Measurements from ENCODE around the gene A4GALT.
"Not testable (repeated sequence)": the region's sequence is repeated elsewhere in the genome, so short reads cannot be mapped to it uniquely, and the experiment has no call there.

The A4GALT gene

DNA sequence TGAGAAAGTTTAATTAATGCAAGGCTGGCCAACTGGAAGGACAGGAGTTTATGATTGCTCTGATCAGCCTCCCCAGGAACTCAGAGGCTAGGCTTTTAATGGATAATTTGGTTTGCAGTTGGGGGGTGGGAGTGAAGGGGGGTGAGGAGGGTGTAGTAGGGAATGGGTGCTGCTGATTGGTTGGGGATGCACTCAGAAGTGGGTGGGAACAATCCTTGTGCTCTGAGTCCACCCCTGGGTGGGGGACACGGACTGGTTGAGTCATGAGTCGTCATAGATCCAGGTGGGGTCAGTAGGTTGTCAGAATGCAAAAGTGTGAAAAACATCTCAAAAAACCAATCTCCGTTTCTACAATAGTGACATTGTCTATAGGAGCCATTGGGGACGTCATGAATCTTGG is 50.6 kb downstream of the A4GALT start:
- Mint-ChIP-seq H3K4me3 (no peak overlapping the region), H3K4me1 (ENCODE audit: low read depth) (peaks cover 17% of the 10 kb centered on the region), H3K36me3 (ENCODE audit: low read depth) (no peaks in the 10 kb centered on the region), H3K9me3 (no peaks in the 10 kb centered on the region), H3K27ac (no peak overlapping the region), H3K27me3 (ENCODE audit: low read depth) (peaks cover 10% of the 10 kb centered on the region)

DNA sequence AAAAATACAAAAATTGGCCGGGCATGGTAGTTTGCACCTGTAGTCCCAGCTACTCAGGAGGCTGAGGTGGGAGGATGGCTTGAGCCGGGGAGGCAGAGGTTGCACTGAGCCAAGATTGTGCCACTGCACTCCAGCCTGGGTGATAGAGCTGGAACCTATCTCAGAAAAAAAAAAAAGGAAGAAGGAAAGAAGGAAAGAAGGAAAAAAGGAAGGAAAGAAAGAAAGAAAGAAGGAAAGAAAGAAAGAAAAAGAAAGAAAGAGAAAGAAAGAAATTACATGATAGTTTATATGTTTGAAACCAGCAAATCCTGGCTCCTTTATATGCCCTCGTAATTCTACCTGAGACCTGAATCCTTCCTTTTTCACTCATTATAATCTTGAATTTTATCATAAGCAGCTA is 54.3 kb downstream of the A4GALT start:
- H3K9me3 Mint-ChIP-seq; H3K27ac Mint-ChIP-seq; H3K4me3 Mint-ChIP-seq; H3K36me3 Mint-ChIP-seq (ENCODE audit: low read depth): not testable (repeated sequence)
- Mint-ChIP-seq H3K4me1 (ENCODE audit: low read depth) (peaks cover 16% of the 10 kb centered on the region), H3K27me3 (ENCODE audit: low read depth) (peaks cover 14% of the 10 kb centered on the region)

DNA sequence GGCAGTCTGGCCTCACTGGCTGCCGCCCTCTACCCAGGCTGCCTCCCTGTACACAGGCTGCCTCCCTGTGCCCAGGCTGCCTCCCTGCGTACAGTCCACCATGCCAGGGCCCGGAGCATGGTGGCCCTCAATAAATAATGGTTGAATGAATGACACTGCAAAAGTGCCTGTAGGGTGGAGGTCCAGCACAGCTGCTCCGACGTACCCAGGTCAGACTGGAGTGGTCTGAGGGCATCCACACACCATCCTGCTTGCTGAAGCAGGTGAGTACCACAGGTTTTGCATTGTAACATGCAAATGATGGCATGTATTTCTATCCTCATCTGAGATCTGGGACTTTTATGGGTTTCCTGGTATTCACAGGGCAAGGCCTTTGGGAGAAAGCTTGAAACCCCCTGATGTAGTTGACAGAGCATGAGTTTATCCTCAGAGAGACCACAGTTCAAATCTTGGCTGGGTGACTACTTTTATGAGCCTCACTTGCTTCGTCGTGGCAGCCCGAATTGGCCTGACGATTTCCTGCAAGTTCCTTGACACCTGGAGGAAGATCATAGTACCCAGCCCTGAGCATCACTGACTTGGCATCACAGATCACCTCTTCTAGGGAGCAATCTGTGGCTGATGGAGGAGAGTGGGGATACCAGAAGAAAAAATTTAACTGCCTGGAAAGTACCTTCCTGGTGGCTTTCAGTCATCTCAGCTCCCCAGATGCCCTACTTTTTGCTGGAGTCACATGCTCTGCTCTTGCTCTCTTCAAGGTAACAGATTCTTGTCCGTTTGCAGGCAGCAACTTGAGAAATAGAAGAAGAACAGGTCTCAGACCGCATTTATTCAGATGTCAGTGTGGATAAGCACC is 55.5 kb downstream of the A4GALT start:
- peaks cover 9% of the 10 kb centered on the region for H3K4me1 Mint-ChIP-seq (ENCODE audit: low read depth)
- no peak overlapping the region for H3K27ac Mint-ChIP-seq
- peaks cover 14% of the 10 kb centered on the region for H3K27me3 Mint-ChIP-seq (ENCODE audit: low read depth)
- no peak overlapping the region for H3K4me3 Mint-ChIP-seq
- no peaks in the 10 kb centered on the region for H3K9me3 Mint-ChIP-seq
- no peaks in the 10 kb centered on the region for H3K36me3 Mint-ChIP-seq (ENCODE audit: low read depth)

DNA sequence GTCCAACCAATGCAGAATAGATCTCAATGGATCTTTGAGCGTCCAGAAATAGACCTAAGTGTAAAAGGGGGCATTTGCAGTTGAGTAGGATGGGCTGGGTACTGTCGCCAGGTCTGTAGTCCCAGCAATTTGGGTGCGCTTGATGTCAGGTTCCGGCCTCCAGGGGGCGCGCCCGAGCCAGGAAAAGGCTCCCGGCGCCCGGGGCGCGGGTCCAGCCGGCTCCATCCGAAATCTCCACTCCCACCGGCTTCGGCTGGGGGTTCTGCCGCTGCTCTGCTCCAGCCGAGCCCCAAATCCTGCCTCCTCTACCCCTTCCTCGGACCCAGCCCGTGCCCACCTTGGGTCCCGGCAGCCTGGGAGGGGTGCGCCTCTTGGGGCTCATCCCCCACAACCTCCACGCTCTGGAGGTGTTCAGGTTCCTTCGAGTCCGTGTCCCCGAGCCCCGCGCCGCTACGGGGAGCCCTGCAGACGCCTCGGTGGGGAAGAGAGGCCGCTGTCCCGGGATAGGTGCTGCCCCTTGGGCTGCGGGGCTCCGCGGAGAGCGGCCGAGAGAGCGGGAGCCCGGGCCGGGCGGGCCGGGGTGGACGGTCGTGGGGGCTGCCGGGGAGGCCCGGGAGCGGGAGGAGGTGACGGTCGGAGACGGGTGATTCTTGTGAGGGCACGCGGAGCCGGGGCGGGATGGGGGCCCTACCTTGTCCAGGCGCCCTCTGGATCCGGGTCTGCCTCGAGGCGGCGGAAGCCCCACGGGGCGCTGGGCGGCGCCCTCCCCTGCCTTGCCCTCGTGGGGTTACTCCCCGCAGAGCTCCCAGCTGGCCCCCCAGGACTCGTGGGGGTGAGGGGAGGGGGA is 58.5 kb downstream of the A4GALT start:
- peaks cover 14% of the 10 kb centered on the region for H3K27me3 Mint-ChIP-seq (ENCODE audit: low read depth)
- H3K4me1 Mint-ChIP-seq (ENCODE audit: low read depth): peaks cover 7% of the 10 kb centered on the region
- H3K27ac Mint-ChIP-seq: no peak overlapping the region
- H3K9me3 Mint-ChIP-seq: no peaks in the 10 kb centered on the region
- H3K4me3 Mint-ChIP-seq: peak overlapping the region; percentile 42
- H3K36me3 Mint-ChIP-seq (ENCODE audit: low read depth): no peaks in the 10 kb centered on the region

DNA sequence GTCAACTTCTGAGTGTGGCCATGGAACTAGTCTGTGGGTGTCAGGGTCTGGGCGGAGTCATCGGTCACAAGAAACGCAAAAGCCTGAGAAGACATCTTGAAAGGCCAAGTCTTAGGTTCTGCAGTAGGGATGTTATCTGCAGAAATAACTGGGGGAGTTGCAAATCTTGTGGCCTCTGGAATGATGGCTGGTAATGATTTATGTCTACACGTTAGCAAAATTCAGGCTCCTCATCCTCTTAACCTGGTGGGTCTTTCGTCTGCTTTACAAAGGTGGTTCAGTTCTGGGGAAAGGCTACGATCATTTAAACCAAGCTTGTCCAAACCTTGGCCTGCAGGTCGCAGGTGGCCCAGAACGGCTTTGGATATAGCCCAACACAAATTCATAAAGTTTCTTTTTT is 64.1 kb downstream of the A4GALT start:
- no peak overlapping the region for H3K27ac Mint-ChIP-seq
- no peaks in the 10 kb centered on the region for H3K36me3 Mint-ChIP-seq (ENCODE audit: low read depth)
- H3K4me1 Mint-ChIP-seq (ENCODE audit: low read depth): no peaks in the 10 kb centered on the region
- H3K4me3 Mint-ChIP-seq: no peak overlapping the region
- no peaks in the 10 kb centered on the region for H3K27me3 Mint-ChIP-seq (ENCODE audit: low read depth)
- no peaks in the 10 kb centered on the region for H3K9me3 Mint-ChIP-seq

DNA sequence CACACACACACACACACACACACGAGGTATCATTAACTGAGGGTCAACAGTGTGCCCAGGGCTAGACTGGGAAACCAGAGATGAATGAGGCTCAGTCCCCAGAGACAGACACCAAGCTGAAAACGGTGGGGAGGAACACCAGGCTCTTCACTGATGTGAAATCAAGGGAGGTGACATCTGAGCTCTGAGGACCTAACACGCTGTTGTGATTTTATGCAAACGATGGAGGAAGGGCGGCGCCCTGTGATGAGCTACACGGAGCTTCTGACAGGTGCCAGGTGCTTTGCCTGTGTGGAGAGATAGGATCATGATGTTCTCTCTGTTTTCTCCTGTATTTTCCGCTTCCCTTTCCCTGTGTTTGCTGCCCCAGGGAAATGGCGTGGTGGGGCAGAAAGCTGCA is 65.0 kb downstream of the A4GALT start:
- Mint-ChIP-seq H3K9me3 (no peaks in the 10 kb centered on the region), H3K27ac (no peak overlapping the region), H3K4me1 (ENCODE audit: low read depth) (no peaks in the 10 kb centered on the region), H3K27me3 (ENCODE audit: low read depth) (no peaks in the 10 kb centered on the region), H3K36me3 (ENCODE audit: low read depth) (no peaks in the 10 kb centered on the region), H3K4me3 (no peak overlapping the region)

DNA sequence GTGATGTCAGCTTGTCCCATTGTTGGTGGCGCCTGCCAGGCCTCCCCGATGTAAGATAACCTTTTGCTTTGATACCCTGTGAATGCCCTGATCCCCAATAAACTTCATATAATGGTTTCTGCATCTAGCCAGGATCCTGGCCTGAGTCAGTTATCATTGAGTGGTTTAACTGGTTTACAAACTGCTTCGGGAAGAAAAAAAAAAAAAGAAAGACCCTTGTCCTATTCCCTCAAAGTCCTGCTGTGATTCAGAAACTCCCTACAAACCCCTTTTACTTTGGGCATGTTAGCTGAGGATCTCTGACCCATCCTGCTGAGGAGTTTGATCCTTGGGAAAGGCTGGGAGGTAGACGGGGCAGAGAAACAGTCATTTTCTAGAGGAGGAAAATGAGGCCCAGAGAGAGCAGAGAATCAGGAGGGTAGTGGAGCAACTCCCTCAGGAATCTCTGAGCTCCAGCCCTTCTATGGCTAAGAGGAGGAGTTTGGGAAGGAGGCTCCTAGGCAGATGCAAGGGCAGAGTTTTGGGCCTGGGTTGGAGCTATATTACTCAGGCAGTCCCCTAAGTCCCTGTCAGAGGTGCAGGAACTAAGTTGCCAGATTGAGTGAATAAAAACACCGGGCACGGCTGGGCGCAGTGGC is 66.1 kb downstream of the A4GALT start:
- Mint-ChIP-seq H3K9me3 (no peaks in the 10 kb centered on the region), H3K4me3 (no peak overlapping the region), H3K27me3 (ENCODE audit: low read depth) (no peaks in the 10 kb centered on the region), H3K36me3 (ENCODE audit: low read depth) (no peaks in the 10 kb centered on the region), H3K27ac (no peak overlapping the region), H3K4me1 (ENCODE audit: low read depth) (no peaks in the 10 kb centered on the region)

DNA sequence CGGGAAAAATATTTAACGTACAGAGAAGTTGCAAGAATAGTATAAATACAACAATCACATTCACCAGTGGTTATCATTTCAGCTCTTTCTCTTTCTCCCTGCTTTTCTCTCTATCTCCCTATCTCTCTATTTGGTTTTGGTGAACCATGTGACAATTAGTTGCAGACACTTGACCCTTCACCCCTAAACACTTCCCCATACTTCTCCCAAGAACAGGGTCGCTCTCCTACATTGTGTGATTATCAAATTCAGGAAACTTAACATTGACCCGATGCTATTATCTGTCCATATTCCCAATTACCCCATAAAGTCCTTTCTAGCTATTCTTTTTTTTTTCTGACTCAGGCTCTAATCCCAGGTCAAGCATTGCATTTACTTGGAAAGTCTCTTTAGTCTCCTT is 66.7 kb downstream of the A4GALT start:
- Mint-ChIP-seq H3K9me3 (no peaks in the 10 kb centered on the region), H3K4me3 (no peak overlapping the region), H3K27me3 (ENCODE audit: low read depth) (no peaks in the 10 kb centered on the region), H3K36me3 (ENCODE audit: low read depth) (no peaks in the 10 kb centered on the region), H3K4me1 (ENCODE audit: low read depth) (no peaks in the 10 kb centered on the region), H3K27ac (no peak overlapping the region)

DNA sequence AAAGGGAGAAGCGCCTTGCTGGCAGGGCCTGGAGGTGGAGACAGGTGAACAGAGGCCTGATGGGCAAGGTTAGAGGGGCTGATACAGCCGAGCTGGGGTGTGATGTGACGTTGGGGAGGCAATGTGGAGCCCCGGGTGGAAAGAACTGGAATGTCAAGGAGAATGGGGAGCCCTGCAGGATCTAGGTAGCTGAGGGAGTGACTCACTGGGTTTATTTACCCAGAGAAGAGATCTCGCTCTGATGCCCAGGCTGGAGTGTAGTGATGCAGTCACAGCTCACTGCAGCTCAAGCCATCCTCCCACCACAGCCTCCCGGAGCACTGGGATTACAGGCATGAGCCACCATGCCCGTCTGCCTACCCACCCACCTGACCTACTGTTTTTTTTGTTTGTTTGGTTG is 69.5 kb downstream of the A4GALT start:
- Mint-ChIP-seq H3K4me1 (ENCODE audit: low read depth) (peaks cover 5% of the 10 kb centered on the region), H3K36me3 (ENCODE audit: low read depth) (peaks cover 2% of the 10 kb centered on the region), H3K9me3 (no peaks in the 10 kb centered on the region), H3K27me3 (ENCODE audit: low read depth) (no peaks in the 10 kb centered on the region), H3K4me3 (peak overlapping the region; percentile 0), H3K27ac (no peak overlapping the region)

DNA sequence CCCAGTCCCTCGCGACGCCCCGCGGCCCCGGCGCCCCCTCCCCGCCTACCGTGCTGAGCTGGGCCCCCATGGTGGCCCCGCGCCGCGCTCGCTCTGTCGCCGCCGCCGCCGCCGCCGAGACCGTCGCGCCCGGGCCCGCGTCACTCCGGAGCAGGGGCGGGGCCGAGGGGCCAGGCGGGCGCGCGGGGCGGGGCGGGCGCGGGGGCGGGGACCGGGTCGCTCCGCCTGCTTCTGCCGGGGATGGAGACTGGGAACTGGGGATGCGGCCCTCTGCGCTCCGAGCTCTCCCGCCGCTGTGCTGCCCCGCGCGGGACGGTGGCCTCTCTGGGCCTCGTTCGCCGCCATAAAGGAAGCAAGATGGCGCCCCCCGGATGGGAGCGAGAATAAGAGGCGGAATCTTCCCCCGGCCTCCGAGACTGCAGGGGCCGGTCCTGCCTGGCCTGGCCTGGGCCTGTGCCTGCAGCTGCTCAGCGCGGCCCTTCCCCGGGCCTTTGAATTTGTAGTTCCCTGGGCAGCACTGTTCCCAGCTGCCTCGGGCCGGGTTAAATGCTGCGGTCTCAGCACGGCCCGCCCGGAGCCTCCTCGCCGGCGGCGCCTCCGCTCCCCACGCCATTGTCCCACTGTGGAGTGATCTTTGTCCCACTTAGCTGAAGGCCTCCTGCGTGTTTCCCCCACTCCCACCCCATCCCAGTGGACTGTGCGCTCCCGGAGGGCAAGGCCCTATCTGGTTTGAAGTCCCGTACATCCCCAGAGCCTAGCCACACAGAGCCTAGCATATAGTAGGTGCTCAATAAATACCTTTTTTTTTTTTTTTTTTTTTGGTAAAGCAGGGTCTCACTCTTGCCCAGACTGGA is 71.2 kb downstream of the A4GALT start, which contains the start of gene CYB5R3:
CYB5R3 (minus strand) TSS at position 147 of the 854 bp plus-strand sequence; CDS start at position 70, 77 bp downstream.
- H3K4me1 Mint-ChIP-seq (ENCODE audit: low read depth): peaks cover 6% of the 10 kb centered on the region
- H3K9me3 Mint-ChIP-seq: no peaks in the 10 kb centered on the region
- peaks cover 2% of the 10 kb centered on the region for H3K36me3 Mint-ChIP-seq (ENCODE audit: low read depth)
- peak within 1 kb of the TSS; percentile 97 for H3K4me3 Mint-ChIP-seq
- peak within 1 kb of the TSS; percentile 97 for H3K27ac Mint-ChIP-seq
- H3K27me3 Mint-ChIP-seq (ENCODE audit: low read depth): no peaks in the 10 kb centered on the region

DNA sequence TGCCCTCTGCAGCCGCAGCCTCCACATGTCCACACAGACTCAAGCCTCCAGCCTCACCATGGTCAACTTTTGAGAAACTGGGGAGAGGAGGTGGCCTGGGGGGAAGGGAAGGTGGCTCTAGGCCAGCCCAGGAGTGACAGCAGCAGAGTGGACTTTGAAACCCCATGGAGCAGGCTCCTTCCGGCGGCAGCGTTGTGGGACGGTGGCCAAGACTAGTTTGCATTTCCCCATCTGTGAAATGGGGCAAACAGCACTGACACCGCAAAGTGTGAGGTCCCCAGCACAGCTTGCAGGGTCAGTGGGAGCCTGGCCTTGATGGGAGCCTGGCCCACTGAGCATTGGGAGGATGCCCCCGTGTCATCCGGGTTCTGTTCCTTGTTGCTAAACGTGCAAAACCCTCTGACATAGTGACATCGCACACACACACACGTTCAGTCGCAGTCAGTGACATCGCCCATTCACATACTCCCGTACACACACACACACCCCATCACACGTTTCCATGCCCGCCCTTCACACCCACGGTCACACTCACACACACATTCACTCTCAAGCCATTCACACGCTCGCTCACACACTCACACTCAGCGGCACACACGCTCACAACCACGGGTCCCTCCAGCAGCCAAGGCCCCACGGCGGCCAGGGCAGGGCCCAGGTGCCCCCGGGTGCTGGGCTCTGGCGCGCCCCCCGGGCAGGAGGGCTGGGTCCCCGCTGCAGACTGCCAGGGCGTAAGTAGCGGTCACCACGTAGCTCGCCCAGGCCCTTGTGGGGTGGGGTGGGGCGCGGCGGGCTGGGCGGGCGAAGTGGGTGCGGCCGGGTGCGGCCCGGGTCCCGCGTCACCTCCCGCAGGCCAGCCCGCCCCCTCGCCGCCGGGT is 72.1 kb downstream of the A4GALT start:
- H3K4me1 Mint-ChIP-seq (ENCODE audit: low read depth): peaks cover 9% of the 10 kb centered on the region
- H3K9me3 Mint-ChIP-seq: no peaks in the 10 kb centered on the region
- H3K4me3 Mint-ChIP-seq: peak overlapping the region; percentile 97
- peaks cover 2% of the 10 kb centered on the region for H3K36me3 Mint-ChIP-seq (ENCODE audit: low read depth)
- H3K27ac Mint-ChIP-seq: peak overlapping the region; percentile 97
- no peaks in the 10 kb centered on the region for H3K27me3 Mint-ChIP-seq (ENCODE audit: low read depth)

DNA sequence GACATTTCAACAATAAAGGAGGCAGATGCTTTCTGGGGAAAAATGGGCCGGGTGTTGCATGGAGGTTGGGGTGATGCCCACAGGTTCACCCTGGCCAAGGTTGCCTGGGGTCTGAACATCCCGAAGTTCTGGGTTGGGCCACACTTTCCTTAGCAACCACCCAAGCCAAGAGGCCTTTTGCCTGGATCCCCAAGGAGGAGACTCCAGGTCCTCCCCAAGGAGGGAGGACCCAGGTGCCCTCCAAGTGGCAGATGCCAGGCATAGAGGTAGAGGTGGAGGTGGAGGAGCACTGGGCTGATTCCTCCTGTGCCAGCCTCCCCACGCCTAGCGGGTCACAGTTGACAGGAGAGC is 72.7 kb downstream of the A4GALT start:
- H3K4me1 Mint-ChIP-seq (ENCODE audit: low read depth): peaks cover 9% of the 10 kb centered on the region
- no peaks in the 10 kb centered on the region for H3K27me3 Mint-ChIP-seq (ENCODE audit: low read depth)
- peak overlapping the region; percentile 97 for H3K4me3 Mint-ChIP-seq
- H3K9me3 Mint-ChIP-seq: no peaks in the 10 kb centered on the region
- H3K36me3 Mint-ChIP-seq (ENCODE audit: low read depth): peaks cover 2% of the 10 kb centered on the region
- peak overlapping the region; percentile 97 for H3K27ac Mint-ChIP-seq
